Measurements from ENCODE around the gene CCDC183.

CCDC183 gene

GRCh38 chr9:136826188-136826541, 30.0 kb downstream of the CCDC183 start:
- no peaks in the 10 kb centered on the region for H3K4me1 ChIP-seq (ENCODE audit: insufficient read depth, low read length, poor library complexity, severe bottlenecking)
- no peaks in the 10 kb centered on the region for H3K9me2 ChIP-seq (replicated peaks; ENCODE audit: low read depth, low read length)
- no peaks in the 10 kb centered on the region for H3K27me3 ChIP-seq (ENCODE audit: insufficient read depth, low read length, poor library complexity, severe bottlenecking)
- no peak overlapping the region for H3K4me2 ChIP-seq (ENCODE audit: low read depth, low read length, poor library complexity, severe bottlenecking)
- no peaks in the 10 kb centered on the region for H3K79me2 ChIP-seq (ENCODE audit: insufficient read depth, low read length)
- TF ChIP-seq EZH2phosphoT487 (IDR thresholded peaks at IDR 0.05; ENCODE audit: borderline replicate concordance) (no peak), CTCF (conservative IDR thresholded peaks at IDR 0.05; ENCODE audit: low read length) (no peak)
- no peak overlapping the region for H3K9ac ChIP-seq (ENCODE audit: low read depth, low read length, poor library complexity, severe bottlenecking)
- H3K9me3 ChIP-seq (ENCODE audit: insufficient read depth, low read depth, low read length), result no peaks in the 10 kb centered on the region
- H4K20me1 ChIP-seq (ENCODE audit: insufficient read depth, low read length, poor library complexity, severe bottlenecking), result no peaks in the 10 kb centered on the region
- H3K36me3 ChIP-seq (ENCODE audit: insufficient read depth, low read length), result peaks cover 34% of the 10 kb centered on the region; the same call in 1 of the 2 replicates
- H3F3A ChIP-seq (ENCODE audit: low read depth), result no peaks in the 10 kb centered on the region
- no peak overlapping the region for H2AFZ ChIP-seq (ENCODE audit: low read length)
- no peak overlapping the region for H3K4me3 ChIP-seq (ENCODE audit: low read length, poor library complexity, severe bottlenecking)

DNA sequence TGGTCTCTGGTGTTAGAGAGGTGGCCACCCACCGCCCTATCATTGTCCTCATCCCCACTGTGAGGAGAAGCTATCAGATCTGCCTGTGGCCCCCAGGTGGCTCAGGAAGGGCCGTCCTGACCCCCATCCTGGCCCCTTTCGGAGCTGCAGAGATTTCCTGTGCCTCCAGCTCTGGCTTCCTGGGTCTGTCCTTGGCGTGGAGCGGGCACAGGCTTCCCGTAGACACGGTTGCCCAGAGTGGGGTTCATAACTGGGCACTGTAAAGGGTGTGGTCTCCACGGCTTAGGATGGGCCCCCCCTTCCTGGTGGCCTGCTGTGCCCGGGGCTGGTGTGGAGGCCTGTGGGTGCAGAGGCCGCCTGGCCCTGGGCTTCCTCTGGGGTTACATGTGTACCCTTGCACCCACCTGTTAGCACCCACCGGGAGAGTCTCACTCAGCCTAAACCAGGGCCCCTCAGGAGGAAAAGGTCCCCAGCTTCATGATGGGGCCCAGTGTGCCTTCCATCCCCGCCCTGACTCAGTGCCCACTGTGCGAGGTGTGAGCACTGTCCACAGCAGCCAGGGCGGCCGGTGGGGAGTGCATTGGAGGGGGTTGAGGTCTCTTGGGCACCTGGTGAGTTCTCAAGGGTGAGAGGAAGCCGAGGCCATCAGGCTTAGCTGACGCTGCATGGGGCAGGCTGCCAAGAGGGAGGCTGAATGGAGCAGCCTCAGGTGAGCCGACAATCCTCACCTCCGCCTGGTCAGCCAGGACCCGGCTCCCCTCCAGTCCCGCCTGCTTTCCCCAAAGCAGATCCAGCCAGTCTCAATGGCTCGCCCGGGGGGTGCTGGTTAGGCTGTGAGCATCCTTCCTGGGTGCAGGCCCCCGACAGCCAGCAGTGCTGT, 30.8 kb downstream of the CCDC183 start:
- Histone ChIP-seq H3K4me1 (ENCODE audit: insufficient read depth, low read length, poor library complexity, severe bottlenecking) (no peaks in the 10 kb centered on the region), H3K4me2 (ENCODE audit: low read depth, low read length, poor library complexity, severe bottlenecking) (no peak overlapping the region), H3K9me2 (replicated peaks; ENCODE audit: low read depth, low read length) (no peaks in the 10 kb centered on the region), H3F3A (ENCODE audit: low read depth) (no peaks in the 10 kb centered on the region), H3K4me3 (ENCODE audit: low read length, poor library complexity, severe bottlenecking) (no peak overlapping the region), H3K9me3 (ENCODE audit: insufficient read depth, low read depth, low read length) (no peaks in the 10 kb centered on the region), H3K27me3 (ENCODE audit: insufficient read depth, low read length, poor library complexity, severe bottlenecking) (no peaks in the 10 kb centered on the region), H2AFZ (ENCODE audit: low read length) (no peak overlapping the region), H3K36me3 (ENCODE audit: insufficient read depth, low read length) (peaks cover 34% of the 10 kb centered on the region; the same call in 1 of the 2 replicates), H4K20me1 (ENCODE audit: insufficient read depth, low read length, poor library complexity, severe bottlenecking) (no peaks in the 10 kb centered on the region), H3K79me2 (ENCODE audit: insufficient read depth, low read length) (no peaks in the 10 kb centered on the region), H3K9ac (ENCODE audit: low read depth, low read length, poor library complexity, severe bottlenecking) (no peak overlapping the region)
- TF ChIP-seq CTCF (conservative IDR thresholded peaks at IDR 0.05; ENCODE audit: low read length) (no peak), EZH2phosphoT487 (IDR thresholded peaks at IDR 0.05; ENCODE audit: borderline replicate concordance) (no peak)

DNA sequence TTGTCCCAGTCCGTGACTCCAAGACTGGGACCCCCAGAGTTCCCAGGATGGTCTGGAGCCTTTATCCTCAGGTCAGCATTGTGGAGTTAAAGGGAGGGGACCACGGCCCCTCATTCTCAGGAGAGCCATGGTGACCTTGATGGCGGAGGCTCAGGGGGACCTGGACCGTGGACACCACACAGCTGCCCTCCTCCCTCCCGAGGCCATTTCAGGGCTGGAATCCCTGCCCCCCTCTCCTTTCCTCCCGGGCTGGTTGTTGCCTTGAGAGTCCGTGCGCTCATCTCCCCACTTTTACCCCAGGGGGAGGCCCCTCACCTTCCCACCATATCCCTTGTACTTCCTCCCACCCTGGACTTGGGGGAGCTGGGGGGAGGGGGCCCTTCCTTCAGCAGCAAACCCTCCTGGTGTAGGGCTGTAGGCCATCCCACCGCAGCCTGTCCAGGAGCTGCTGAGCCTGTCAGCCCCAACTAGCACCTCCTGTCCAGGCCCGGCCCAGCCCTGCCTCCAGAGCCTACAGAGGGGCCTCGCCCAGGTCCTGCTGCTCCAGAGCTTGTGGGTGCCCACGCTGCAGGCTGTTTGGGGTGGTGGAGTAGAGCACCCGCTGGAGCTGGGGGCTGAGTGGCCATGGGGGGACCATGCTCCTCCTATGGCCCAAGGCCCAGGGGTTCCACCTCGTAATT, 31.8 kb downstream of the CCDC183 start:
- Histone ChIP-seq H3K27me3 (ENCODE audit: insufficient read depth, low read length, poor library complexity, severe bottlenecking) (no peaks in the 10 kb centered on the region), H2AFZ (ENCODE audit: low read length) (no peak overlapping the region), H3K36me3 (ENCODE audit: insufficient read depth, low read length) (peaks cover 42% of the 10 kb centered on the region; the same call in 1 of the 2 replicates), H3K9ac (ENCODE audit: low read depth, low read length, poor library complexity, severe bottlenecking) (no peak overlapping the region), H3K4me2 (ENCODE audit: low read depth, low read length, poor library complexity, severe bottlenecking) (no peak overlapping the region), H3K4me3 (ENCODE audit: low read length, poor library complexity, severe bottlenecking) (no peak overlapping the region), H3K4me1 (ENCODE audit: insufficient read depth, low read length, poor library complexity, severe bottlenecking) (no peaks in the 10 kb centered on the region), H3F3A (ENCODE audit: low read depth) (no peaks in the 10 kb centered on the region), H3K9me2 (replicated peaks; ENCODE audit: low read depth, low read length) (no peaks in the 10 kb centered on the region), H3K9me3 (ENCODE audit: insufficient read depth, low read depth, low read length) (no peaks in the 10 kb centered on the region), H3K79me2 (ENCODE audit: insufficient read depth, low read length) (no peaks in the 10 kb centered on the region), H4K20me1 (ENCODE audit: insufficient read depth, low read length, poor library complexity, severe bottlenecking) (no peaks in the 10 kb centered on the region)
- TF ChIP-seq CTCF (conservative IDR thresholded peaks at IDR 0.05; ENCODE audit: low read length), result no peak
